Stimulated activated naive CD8-positive, alpha-beta T cell treated with anti-CD3 and anti-CD28 coated beads, Interleukin-15, Interleukin-2, amounts not matched to agents 100 U/mL and 50 U/mL, for 24 hours (primary cell): ENCODE results near the gene TRAM2.

Experiments used
- ATAC-seq: fragments of 150-1000 bp; cut with Tn5 transposase; one replicate; pipeline ENCODE4 v1.10.0; 2021
- DNase-seq: peaks from one replicate; pipeline ENCODE4 v3.0.0; 2021

TRAM2 gene

GRCh38 chr6:52595000-52595795 is 18.3 kb upstream of the TRAM2 start:
- ATAC-seq: peak; percentile 63

GRCh38 chr6:52594221-52594620 is 17.4 kb upstream of the TRAM2 start:
- no peak for ATAC-seq

More at GRCh38 chr6:52595000-52595795, 18.3 kb upstream of the TRAM2 start:
- DNase-seq: no peak

GRCh38 chr6:52591832-52592231 is 15.0 kb upstream of the TRAM2 start:
- ATAC-seq: no peak
- no peak for DNase-seq

More at GRCh38 chr6:52594221-52594620, 17.4 kb upstream of the TRAM2 start:
- no peak for DNase-seq

GRCh38 chr6:52590152-52590891 is 13.5 kb upstream of the TRAM2 start:
- no peak for ATAC-seq
- no peak for DNase-seq

GRCh38 chr6:52588710-52589091 is 11.8 kb upstream of the TRAM2 start:
- DNase-seq: no peak
- ATAC-seq: no peak

GRCh38 chr6:52588087-52588709 is 11.3 kb upstream of the TRAM2 start:
- ATAC-seq (no peak), DNase-seq (no peak)

- DNase-seq (no peak), ATAC-seq (no peak)
These were observed 10.1 kb upstream of the TRAM2 start for GRCh38 chr6:52587001-52587400.

GRCh38 chr6:52584203-52584602 is 7.3 kb upstream of the TRAM2 start:
- DNase-seq: no peak

GRCh38 chr6:52582996-52583395 is 6.1 kb upstream of the TRAM2 start:
- DNase-seq (no peak), ATAC-seq (no peak)

More at GRCh38 chr6:52584203-52584602, 7.3 kb upstream of the TRAM2 start:
- no peak for ATAC-seq

- no peak for DNase-seq
- ATAC-seq: no peak
These were observed 5.6 kb upstream of the TRAM2 start for GRCh38 chr6:52582446-52582845.

- ATAC-seq: no peak
These were observed 4.0 kb upstream of the TRAM2 start for GRCh38 chr6:52580905-52581304.

GRCh38 chr6:52579006-52579660 is 2.3 kb upstream of the TRAM2 start:
- no peak for ATAC-seq
- DNase-seq: no peak

More at GRCh38 chr6:52580905-52581304, 4.0 kb upstream of the TRAM2 start:
- DNase-seq: no peak

- no peak for DNase-seq
- no peak for ATAC-seq
These were observed 1.1 kb upstream of the TRAM2 start for GRCh38 chr6:52577778-52578463.

GRCh38 chr6:52576392-52577021 is 353 bp downstream of the TRAM2 start:
- DNase-seq: peak; percentile 73
- peak; percentile 71 for ATAC-seq

GRCh38 chr6:52576054-52576391 is 837 bp downstream of the TRAM2 start:
- DNase-seq (no peak), ATAC-seq (no peak)

- no peak for DNase-seq
- no peak for ATAC-seq
These were observed 1.4 kb downstream of the TRAM2 start for GRCh38 chr6:52575502-52575892.

GRCh38 chr6:52574709-52575501 is 2.0 kb downstream of the TRAM2 start:
- DNase-seq (peak; percentile 49), ATAC-seq (peak; percentile 44)

- ATAC-seq: no peak
- DNase-seq: no peak
These were observed 3.6 kb downstream of the TRAM2 start for GRCh38 chr6:52573295-52573694.

- ATAC-seq: no peak
- DNase-seq: no peak
These were observed 4.3 kb downstream of the TRAM2 start for GRCh38 chr6:52572536-52572935.

- DNase-seq (no peak), ATAC-seq (no peak)
These were observed 5.6 kb downstream of the TRAM2 start for GRCh38 chr6:52571099-52571755.
